HUES48 (cell line): Measurements from ENCODE around the gene ANTXR1.

ENCODE experiments used
- H3K27ac ChIP-seq: one replicate; pipeline ENCODE4 v1.7.0; 2013; ENCODE audit warnings: low read depth, low read length, inconsistent platforms
- H3K27me3 ChIP-seq: 2 replicates; pipeline ENCODE4 v1.6.1; 2013; ENCODE audit warnings: mild to moderate bottlenecking, low read length; ENCODE audit not compliant: control insufficient read depth, insufficient read depth
- H3K36me3 ChIP-seq: 2 replicates; pipeline ENCODE4 v1.6.1; 2013; ENCODE audit warnings: low read length; ENCODE audit not compliant: control insufficient read depth, insufficient read depth
- H3K4me1 ChIP-seq: 2 replicates; pipeline ENCODE4 v1.6.1; 2013; ENCODE audit warnings: mild to moderate bottlenecking, low read length; ENCODE audit not compliant: control insufficient read depth, insufficient read depth
- H3K4me3 ChIP-seq: 2 replicates; pipeline ENCODE4 v1.5.1; 2013; ENCODE audit warnings: mild to moderate bottlenecking, low read depth, low read length
- H3K9ac ChIP-seq: 2 replicates; pipeline ENCODE4 v1.6.1; 2013; ENCODE audit warnings: mild to moderate bottlenecking, low read depth, low read length, moderate library complexity
- H3K9me3 ChIP-seq: 2 replicates; pipeline ENCODE4 v1.6.1; 2013; ENCODE audit warnings: low read length; ENCODE audit not compliant: control insufficient read depth, insufficient read depth

ANTXR1 gene

GRCh38 chr2:69084492-69084891, 71.5 kb downstream of the ANTXR1 start:
- no peaks in the 10 kb centered on the region for H3K27me3 ChIP-seq
- H3K9me3 ChIP-seq, result no peaks in the 10 kb centered on the region
- no peak overlapping the region for H3K9ac ChIP-seq
- no peaks in the 10 kb centered on the region for H3K4me1 ChIP-seq
- H3K27ac ChIP-seq, result no peak overlapping the region
- H3K4me3 ChIP-seq, result no peak overlapping the region
- H3K36me3 ChIP-seq, result peaks cover 21% of the 10 kb centered on the region

- peaks cover 13% of the 10 kb centered on the region for H3K36me3 ChIP-seq
- H3K4me3 ChIP-seq, result no peak overlapping the region
- H3K27ac ChIP-seq, result no peak overlapping the region
- H3K9ac ChIP-seq, result no peak overlapping the region
- H3K4me1 ChIP-seq, result no peaks in the 10 kb centered on the region
- H3K27me3 ChIP-seq, result no peaks in the 10 kb centered on the region
- H3K9me3 ChIP-seq, result no peaks in the 10 kb centered on the region
These were observed 73.5 kb downstream of the ANTXR1 start for GRCh38 chr2:69086466-69086865.

GRCh38 chr2:69087211-69087911, 74.4 kb downstream of the ANTXR1 start:
- no peak overlapping the region for H3K4me3 ChIP-seq
- H3K27ac ChIP-seq, result no peak overlapping the region
- H3K4me1 ChIP-seq, result no peaks in the 10 kb centered on the region
- H3K27me3 ChIP-seq, result no peaks in the 10 kb centered on the region
- no peaks in the 10 kb centered on the region for H3K9me3 ChIP-seq
- no peak overlapping the region for H3K9ac ChIP-seq
- peaks cover 14% of the 10 kb centered on the region; the same call in 1 of the 2 replicates for H3K36me3 ChIP-seq

GRCh38 chr2:69087912-69088240, 74.9 kb downstream of the ANTXR1 start:
- Histone ChIP-seq H3K9me3 (no peaks in the 10 kb centered on the region), H3K4me1 (no peaks in the 10 kb centered on the region), H3K27ac (no peak overlapping the region), H3K9ac (no peak overlapping the region), H3K4me3 (no peak overlapping the region), H3K36me3 (peaks cover 13% of the 10 kb centered on the region; the same call in 1 of the 2 replicates), H3K27me3 (no peaks in the 10 kb centered on the region)

GRCh38 chr2:69088466-69088865, 75.5 kb downstream of the ANTXR1 start:
- H3K27me3 ChIP-seq, result no peaks in the 10 kb centered on the region
- no peak overlapping the region for H3K27ac ChIP-seq
- peaks cover 11% of the 10 kb centered on the region; the same call in 1 of the 2 replicates for H3K36me3 ChIP-seq
- no peaks in the 10 kb centered on the region for H3K9me3 ChIP-seq
- H3K4me1 ChIP-seq, result no peaks in the 10 kb centered on the region
- H3K9ac ChIP-seq, result no peak overlapping the region
- no peak overlapping the region for H3K4me3 ChIP-seq

GRCh38 chr2:69089266-69089665, 76.3 kb downstream of the ANTXR1 start:
- peaks cover 11% of the 10 kb centered on the region; the same call in 1 of the 2 replicates for H3K36me3 ChIP-seq
- no peaks in the 10 kb centered on the region for H3K9me3 ChIP-seq
- no peak overlapping the region for H3K9ac ChIP-seq
- no peak overlapping the region for H3K4me3 ChIP-seq
- no peaks in the 10 kb centered on the region for H3K27me3 ChIP-seq
- no peak overlapping the region for H3K27ac ChIP-seq
- H3K4me1 ChIP-seq, result no peaks in the 10 kb centered on the region

- no peak overlapping the region for H3K27ac ChIP-seq
- H3K9ac ChIP-seq, result no peak overlapping the region
- H3K4me1 ChIP-seq, result no peaks in the 10 kb centered on the region
These were observed 77.0 kb downstream of the ANTXR1 start for GRCh38 chr2:69089998-69090397.

GRCh38 chr2:69090820-69091219, 77.8 kb downstream of the ANTXR1 start:
- Histone ChIP-seq H3K9ac (no peak overlapping the region), H3K27ac (no peak overlapping the region), H3K4me1 (no peaks in the 10 kb centered on the region), H3K27me3 (no peaks in the 10 kb centered on the region), H3K36me3 (peaks cover 15% of the 10 kb centered on the region; the same call in 1 of the 2 replicates), H3K9me3 (no peaks in the 10 kb centered on the region), H3K4me3 (no peak overlapping the region)

More at GRCh38 chr2:69089998-69090397, 77.0 kb downstream of the ANTXR1 start:
- Histone ChIP-seq H3K4me3 (no peak overlapping the region), H3K36me3 (peaks cover 15% of the 10 kb centered on the region; the same call in 1 of the 2 replicates), H3K9me3 (no peaks in the 10 kb centered on the region), H3K27me3 (no peaks in the 10 kb centered on the region)

GRCh38 chr2:69092857-69093256, 79.9 kb downstream of the ANTXR1 start:
- H3K4me1 ChIP-seq, result no peaks in the 10 kb centered on the region
- no peak overlapping the region for H3K27ac ChIP-seq
- H3K27me3 ChIP-seq, result no peaks in the 10 kb centered on the region
- H3K9me3 ChIP-seq, result no peaks in the 10 kb centered on the region
- no peak overlapping the region for H3K4me3 ChIP-seq
- H3K36me3 ChIP-seq, result peaks cover 21% of the 10 kb centered on the region
- no peak overlapping the region for H3K9ac ChIP-seq

GRCh38 chr2:69095305-69095704, 82.3 kb downstream of the ANTXR1 start:
- Histone ChIP-seq H3K27me3 (no peaks in the 10 kb centered on the region), H3K9me3 (no peaks in the 10 kb centered on the region), H3K4me3 (no peak overlapping the region), H3K4me1 (no peaks in the 10 kb centered on the region), H3K9ac (no peak overlapping the region), H3K36me3 (peaks cover 21% of the 10 kb centered on the region), H3K27ac (no peak overlapping the region)

GRCh38 chr2:69096326-69097095, 83.5 kb downstream of the ANTXR1 start:
- Histone ChIP-seq H3K9me3 (no peaks in the 10 kb centered on the region), H3K4me3 (no peak overlapping the region), H3K27ac (no peak overlapping the region), H3K27me3 (no peaks in the 10 kb centered on the region), H3K36me3 (peaks cover 20% of the 10 kb centered on the region), H3K9ac (no peak overlapping the region), H3K4me1 (no peaks in the 10 kb centered on the region)
